ENCODE measurements around the gene EXOC2. TPM values are rescaled to one million over a fixed set of nuclear protein-coding genes. Genes with fewer than 3 reads are reported as not detected.

The EXOC2 gene
- total and polyA plus RNA-seq, 12 donors = 4.9 to 23.7 (median 17.1) TPM

DNA sequence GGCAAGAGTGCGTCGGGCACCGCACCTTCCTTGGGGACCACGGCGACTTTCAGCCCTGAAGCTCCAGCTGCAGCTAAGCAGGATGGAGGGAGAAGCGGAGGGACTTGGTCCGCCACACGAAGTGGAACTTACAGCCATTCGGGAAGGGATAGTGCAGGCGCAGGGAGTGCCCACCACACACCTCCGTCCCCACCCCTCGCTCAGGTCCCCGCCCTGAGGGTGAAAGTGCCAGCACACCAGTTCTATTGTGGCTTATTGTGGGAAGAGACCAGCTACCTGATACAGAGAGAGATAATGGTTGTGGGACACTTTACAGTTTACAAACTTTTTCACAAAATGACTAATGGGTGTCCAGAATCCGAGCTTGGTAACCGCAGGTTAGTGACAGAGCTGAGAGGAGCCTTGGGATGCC is 225.3 kb downstream of the EXOC2 start:
- Histone ChIP-seq H3K36me3 (replicated peaks in 1 of 2) (no peaks in the 10 kb centered on the region), H3K4me3 (no peak overlapping the region), H3K27me3 (peaks cover 9% of the 10 kb centered on the region), H3K9me3 (replicated peaks in 1 of 3) (no peaks in the 10 kb centered on the region), H3K4me1 (replicated peaks in 1 of 2) (no peaks in the 10 kb centered on the region), H3K27ac (no peak overlapping the region)
- WGBS, 4 donors = 82 to 90% (median 87%) methylated on average over 15 of the region's 15 CpGs
- intact Hi-C loops (cut with DNase I) = no loop called here
- TF ChIP-seq POLR2A (IDR thresholded peaks at IDR 0.05) (no peak), CTCF (IDR thresholded peaks at IDR 0.05) (no peak)
- no peak for DNase-seq

DNA sequence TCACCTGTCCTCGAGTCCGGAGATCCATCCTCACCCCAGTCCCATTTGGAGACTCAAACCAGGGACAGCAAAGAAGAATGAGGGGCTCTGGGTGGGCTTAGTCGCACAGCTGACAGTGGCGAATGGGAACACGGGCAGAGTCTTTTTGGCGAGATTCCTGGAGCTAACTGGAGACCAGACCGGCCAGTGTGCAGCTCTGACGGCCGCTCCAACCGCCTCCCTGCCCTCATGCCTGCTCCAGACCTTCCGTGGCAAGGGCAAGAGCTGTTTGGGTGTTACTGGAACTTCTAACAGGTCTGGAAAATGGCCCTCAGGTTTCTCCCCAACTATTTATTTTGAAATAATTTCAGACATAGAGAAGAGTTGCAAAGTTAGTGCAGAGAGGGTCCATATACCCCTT is 225.8 kb downstream of the EXOC2 start:
- Histone ChIP-seq H3K27ac (no peak overlapping the region), H3K27me3 (peaks cover 9% of the 10 kb centered on the region), H3K36me3 (replicated peaks in 1 of 2) (no peaks in the 10 kb centered on the region), H3K4me3 (no peak overlapping the region), H3K4me1 (replicated peaks in 1 of 2) (no peaks in the 10 kb centered on the region), H3K9me3 (replicated peaks in 1 of 3) (no peaks in the 10 kb centered on the region)
- no peak for DNase-seq
- intact Hi-C loops (cut with DNase I) = no loop called here
- no peak for TF ChIP-seq CTCF (IDR thresholded peaks at IDR 0.05)
- no peak for TF ChIP-seq POLR2A (IDR thresholded peaks at IDR 0.05)
- WGBS, 4 donors = 82 to 85% (median 83%) methylated on average over 11 of the region's 11 CpGs

DNA sequence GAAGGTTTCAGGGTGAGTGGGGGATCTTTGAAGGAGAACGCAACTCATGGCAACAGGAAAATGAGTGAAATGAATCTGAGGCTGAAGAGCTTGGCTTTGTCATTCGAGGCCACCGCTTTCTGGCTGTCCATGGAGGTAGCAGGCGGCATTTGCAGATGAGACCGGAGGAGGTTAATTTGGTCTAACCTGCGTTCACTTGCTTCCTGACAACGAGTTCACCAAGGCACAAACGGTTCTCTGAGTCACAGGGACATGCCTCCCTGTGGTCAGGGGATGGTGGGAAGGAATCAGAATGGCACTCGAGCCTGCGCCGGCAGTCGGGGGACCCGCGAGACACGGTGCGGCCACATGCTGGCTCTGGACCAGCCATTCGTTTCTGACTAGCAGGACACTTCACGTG is 226.4 kb downstream of the EXOC2 start:
- DNase-seq = no peak
- Histone ChIP-seq H3K27ac (no peak overlapping the region), H3K4me1 (replicated peaks in 1 of 2) (no peaks in the 10 kb centered on the region), H3K9me3 (replicated peaks in 1 of 3) (no peaks in the 10 kb centered on the region), H3K36me3 (replicated peaks in 1 of 2) (no peaks in the 10 kb centered on the region), H3K4me3 (no peak overlapping the region), H3K27me3 (peaks cover 9% of the 10 kb centered on the region)
- no peak for TF ChIP-seq CTCF (IDR thresholded peaks at IDR 0.05)
- TF ChIP-seq POLR2A (IDR thresholded peaks at IDR 0.05) = no peak
- intact Hi-C loops (cut with DNase I) = no loop called here
- 83 to 88% (median 85%) methylated on average over 18 of the region's 18 CpGs for WGBS, 4 donors

DNA sequence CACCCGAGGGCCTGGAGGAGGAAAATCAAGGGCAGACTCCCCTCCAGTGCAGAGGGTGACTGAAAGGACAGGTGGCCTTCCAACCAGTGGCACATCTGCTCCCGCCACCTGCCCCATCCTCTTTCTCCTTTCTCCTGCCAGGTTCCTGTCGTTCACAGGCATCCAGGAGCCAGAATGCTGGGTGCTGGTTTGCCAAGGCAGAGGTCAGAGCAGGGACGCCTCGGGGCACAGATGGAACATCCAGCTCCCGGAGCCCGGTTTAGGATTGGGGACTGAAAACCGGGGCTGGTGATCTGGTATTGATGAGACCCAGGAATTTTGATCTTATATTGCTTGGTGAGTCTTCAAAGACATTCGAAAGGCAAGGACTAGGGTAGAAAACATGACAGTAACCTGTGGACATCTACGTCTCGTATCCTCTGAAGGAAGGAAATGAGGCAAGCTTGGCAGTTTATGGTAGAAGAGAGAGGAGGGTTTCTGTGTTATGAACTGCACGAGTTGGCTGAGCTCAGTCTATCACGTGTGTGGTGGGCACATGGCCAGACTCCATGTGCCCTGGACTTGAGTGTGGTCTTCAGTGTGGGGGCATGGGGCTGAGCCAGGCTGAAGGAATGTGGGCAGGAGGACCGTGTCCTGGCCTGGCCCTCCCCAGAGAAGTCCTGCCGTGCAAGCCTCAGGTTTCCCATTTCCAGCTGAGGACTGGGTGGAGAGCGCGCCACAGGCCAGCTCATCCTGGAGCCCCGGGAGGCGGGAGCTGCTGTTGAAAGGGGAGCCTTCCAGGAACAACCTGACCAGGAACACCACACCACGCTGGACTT is 227.2 kb downstream of the EXOC2 start:
- Histone ChIP-seq H3K27ac (no peak overlapping the region), H3K27me3 (peaks cover 9% of the 10 kb centered on the region), H3K36me3 (replicated peaks in 1 of 2) (no peaks in the 10 kb centered on the region), H3K9me3 (replicated peaks in 1 of 3) (no peaks in the 10 kb centered on the region), H3K4me1 (replicated peaks in 1 of 2) (no peaks in the 10 kb centered on the region), H3K4me3 (no peak overlapping the region)
- TF ChIP-seq POLR2A (IDR thresholded peaks at IDR 0.05) = no peak
- TF ChIP-seq CTCF (IDR thresholded peaks at IDR 0.05) = no peak
- DNase-seq = no peak
- intact Hi-C loops (cut with DNase I) = no loop called here
- 77 to 83% (median 79%) methylated on average over 17 to 20 of the region's 20 CpGs for WGBS, 4 donors

Data from adrenal gland (tissue), 12 donors.